Heart left ventricle (tissue), 13 donors: ENCODE results near the gene EPHX1.

Experiments used
- CTCF ChIP-seq, 12 donors: fragments of 200-600 bp; sonication (generic) in 4 of 12; IDR thresholded peaks; one replicate each; pipeline versions ENCODE4 v1.5.0 to v1.8.0; 2018 to 2022; ENCODE audit warnings: antibody characterized with exemption in 12 of 12, mild to moderate bottlenecking in 5 of 12
- POLR2A ChIP-seq, 2 donors: fragments of 450-650 bp; IDR thresholded peaks; one replicate each; pipeline ENCODE4 v1.6.1; 2017; ENCODE audit warnings: antibody characterized with exemption in 2 of 2, mild to moderate bottlenecking in 2 of 2, moderate library complexity in 2 of 2
- donor health status: ischemic (EF 13 %, LVEDD 7.1; RV severe dilation, severe dysfunction).
- donor health status: DM: no; HTN: yes; CAD: no.
- donor health status: DM: no; HTN: no; CAD: no.
- donor health status: ischemic (EF 25% LVEDD 6.9; RV normal size, moderate dysfunction).
- donor health status: ischemic (EF 25% LVEDD 5.7; RV mildly dilated, moderate dysfunction).
- donor health status: ischemic (EF 35%, LVEDD 5.7; RV mildly dilated, moderate dysfunction).
- donor health status: nonischemic (EF 11% LVEDD 7.7; RV severe dilation, severe dysfunction).
- donor health status: DM: yes; HTN: yes; CAD: no.
- donor health status: PGD.
- donor health status: ischemic (EF 29% LVEDD 5.4; RV normal size, mild dysfunction).
- donor health status: nonischemic (EF 23%, LVEDD 6.1; RV moderate dilation, normal function).

GRCh38 chr1:225830841-225831240, 20.9 kb downstream of the EPHX1 start:
- TF ChIP-seq CTCF (IDR thresholded peaks at IDR 0.05) (no peak), POLR2A (IDR thresholded peaks at IDR 0.05) (no peak)
